Gastroesophageal sphincter (tissue), 4 donors: Measurements from ENCODE around the gene GDF11. TPM values are rescaled to one million over a fixed set of nuclear protein-coding genes. Genes with fewer than 3 reads are reported as not detected.

Experiments
- ATAC-seq: fragments of 150-250 bp; one replicate; pipeline ENCODE4 v1.9.1; 2016; ENCODE audit warnings: mild to moderate bottlenecking, moderate library complexity
- H3K27ac ChIP-seq, 4 donors: fragments of 200-600 bp; sonication (generic) in 3 of 4; 1 replicate in 3 of 4; 2 replicates in 1 of 4; pipeline ENCODE4 v1.5.1; 2016 to 2019
- H3K27me3 ChIP-seq: fragments of 200-600 bp; sonication (generic); one replicate; pipeline ENCODE4 v1.5.1; 2019
- H3K36me3 ChIP-seq, 2 donors: fragments of 200-600 bp; sonication (generic); one replicate each; pipeline ENCODE4 v1.5.1; 2019; ENCODE audit warnings: control low read depth in 1 of 2
- H3K4me1 ChIP-seq, 3 donors: fragments of 200-600 bp; sonication (generic); 1 replicate in 2 of 3; 2 replicates in 1 of 3; pipeline ENCODE4 v1.5.1; 2016 to 2019; ENCODE audit warnings: control low read depth in 2 of 3
- H3K4me3 ChIP-seq, 2 donors: fragments of 200-600 bp; sonication (generic); one replicate each; pipeline ENCODE4 v1.5.1; 2019; ENCODE audit warnings: mild to moderate bottlenecking in 1 of 2, moderate library complexity in 1 of 2
- H3K9me3 ChIP-seq, 3 donors: fragments of 200-600 bp; sonication (generic); one replicate each; pipeline ENCODE4 v1.5.1; 2017 to 2019; ENCODE audit warnings: control low read depth in 2 of 3
- EP300 ChIP-seq: sonication (generic); formaldehyde crosslinking; IDR thresholded peaks from one replicate; pipeline ENCODE4 v1.6.1; 2017; ENCODE audit warnings: antibody characterized with exemption, mild to moderate bottlenecking
- POLR2A ChIP-seq, 2 donors: fragments of 450-650 bp; IDR thresholded peaks; one replicate each; pipeline ENCODE4 v1.6.1; 2017; ENCODE audit warnings: antibody characterized with exemption in 2 of 2, mild to moderate bottlenecking in 2 of 2, moderate library complexity in 1 of 2
- POLR2AphosphoS5 ChIP-seq: sonication (generic); formaldehyde crosslinking; IDR thresholded peaks from one replicate; pipeline ENCODE4 v1.6.1; 2017; ENCODE audit warnings: antibody characterized with exemption
- WGBS, 2 donors: methylation state at CpG; one replicate each; pipeline ENCODE4 v1.1.5; 2018; ENCODE audit warnings: low coverage in 1 of 2; 5-methylcytosine and 5-hydroxymethylcytosine counted together
- total RNA-seq, 4 donors: library from RNA; depleted of rRNA; stranded (reverse); fragments of >200 nt; gene quantifications; one replicate each; pipeline ENCODE4 v1.1.0, GENCODE V29; 2016
- TF ChIP-seq, protein P1 (sequence below), 4 experiments: fragments of 200-600 bp in 2 of 4; fragments of 450-650 bp in 2 of 4; sonication (generic) in 1 of 4; IDR thresholded peaks; one replicate each; pipeline ENCODE4 v1.5.1; 2017 to 2019; ENCODE audit warnings: antibody characterized with exemption in 4 of 4, mild to moderate bottlenecking in 2 of 4, moderate library complexity in 2 of 4

The GDF11 gene
- total RNA-seq, 4 donors from 2014 or later, result 2.8 to 9.8 (median 3.6) TPM

DNA sequence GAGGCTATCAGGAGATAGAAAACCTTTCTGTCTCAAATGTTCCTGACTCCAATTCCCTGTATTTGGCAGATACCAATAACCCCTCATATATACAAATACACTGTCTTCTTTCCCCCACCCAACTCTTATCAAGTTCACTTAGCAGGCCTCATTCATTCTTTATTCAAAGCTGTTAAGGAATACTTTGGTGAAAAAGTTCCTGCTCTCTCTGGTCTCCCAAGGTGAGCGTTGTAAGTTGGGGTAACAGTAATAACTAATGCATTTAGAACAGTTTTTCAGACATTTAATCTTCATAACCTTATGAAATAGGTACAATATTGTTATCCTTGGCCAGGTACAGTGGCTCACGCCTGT is 3.9 kb upstream of the GDF11 start:
- 56 to 70% methylated on average over 2 of the region's 2 CpGs for whole genome bisulfite sequencing, 2 donors
- Histone ChIP-seq H3K36me3 (no peaks in the 10 kb centered on the region), H3K4me1 (peaks cover 0 to 38% (median 21%) of the 10 kb centered on the region in 3 donors), H3K9me3 (no peaks in the 10 kb centered on the region), H3K27me3 (no peaks in the 10 kb centered on the region), H3K27ac (peak overlapping the region in 1 of 4 donors; percentile 79), H3K4me3 (peak overlapping the region in 1 of 2 donors; percentile 60)
- no peak for ATAC-seq
- TF ChIP-seq, protein P1, sequence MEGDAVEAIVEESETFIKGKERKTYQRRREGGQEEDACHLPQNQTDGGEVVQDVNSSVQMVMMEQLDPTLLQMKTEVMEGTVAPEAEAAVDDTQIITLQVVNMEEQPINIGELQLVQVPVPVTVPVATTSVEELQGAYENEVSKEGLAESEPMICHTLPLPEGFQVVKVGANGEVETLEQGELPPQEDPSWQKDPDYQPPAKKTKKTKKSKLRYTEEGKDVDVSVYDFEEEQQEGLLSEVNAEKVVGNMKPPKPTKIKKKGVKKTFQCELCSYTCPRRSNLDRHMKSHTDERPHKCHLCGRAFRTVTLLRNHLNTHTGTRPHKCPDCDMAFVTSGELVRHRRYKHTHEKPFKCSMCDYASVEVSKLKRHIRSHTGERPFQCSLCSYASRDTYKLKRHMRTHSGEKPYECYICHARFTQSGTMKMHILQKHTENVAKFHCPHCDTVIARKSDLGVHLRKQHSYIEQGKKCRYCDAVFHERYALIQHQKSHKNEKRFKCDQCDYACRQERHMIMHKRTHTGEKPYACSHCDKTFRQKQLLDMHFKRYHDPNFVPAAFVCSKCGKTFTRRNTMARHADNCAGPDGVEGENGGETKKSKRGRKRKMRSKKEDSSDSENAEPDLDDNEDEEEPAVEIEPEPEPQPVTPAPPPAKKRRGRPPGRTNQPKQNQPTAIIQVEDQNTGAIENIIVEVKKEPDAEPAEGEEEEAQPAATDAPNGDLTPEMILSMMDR (IDR thresholded peaks at IDR 0.05), result no peak
- TF ChIP-seq EP300 (no peak), POLR2AphosphoS5 (no peak), POLR2A (IDR thresholded peaks at IDR 0.05) (no peak)

DNA sequence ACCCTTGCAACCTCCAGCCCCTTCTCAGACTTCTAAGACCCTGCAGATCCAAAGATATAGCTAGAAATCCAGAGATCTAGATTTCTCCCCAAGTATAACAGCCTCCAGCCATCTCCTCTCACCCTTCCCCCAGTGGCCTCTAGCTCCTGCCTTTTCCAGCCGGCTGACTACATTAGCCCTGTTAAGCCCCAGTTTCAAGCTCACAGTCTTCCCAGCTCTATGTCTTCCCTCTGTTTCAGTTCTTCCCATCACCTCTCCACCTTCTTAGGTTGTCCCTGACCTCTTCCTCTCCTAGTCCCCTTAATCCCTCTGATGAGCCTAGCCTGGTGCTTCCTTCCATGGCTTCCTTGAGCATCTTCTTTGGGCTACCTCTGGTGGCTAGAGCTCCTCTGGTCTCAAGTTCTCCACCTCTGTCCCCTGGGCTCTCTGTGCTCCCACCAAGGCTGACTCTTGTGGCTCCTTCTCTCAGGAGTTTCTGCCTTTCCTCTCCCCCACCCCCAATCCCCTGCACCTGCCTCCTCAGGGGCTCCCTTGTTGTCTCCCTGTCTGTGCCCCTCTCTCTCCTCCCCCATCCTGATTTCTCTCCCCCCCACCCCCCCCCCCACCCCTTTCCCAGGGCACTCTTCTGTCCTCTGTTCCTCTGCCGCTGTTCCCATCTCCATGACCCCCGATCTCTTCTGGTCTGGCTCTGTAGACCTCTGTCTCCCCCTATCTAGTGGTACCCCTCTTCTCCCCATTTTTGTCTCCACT is 816 bp upstream of the GDF11 start:
- ATAC-seq, result no peak
- TF ChIP-seq, protein P1 (IDR thresholded peaks at IDR 0.05), result no peak
- TF ChIP-seq EP300, result no peak
- TF ChIP-seq POLR2A (IDR thresholded peaks at IDR 0.05), result no peak
- no peak for TF ChIP-seq POLR2AphosphoS5
- no peaks in the 10 kb centered on the region for H3K27me3 ChIP-seq
- peaks cover 0 to 62% (median 41%) of the 10 kb centered on the region in 3 donors for H3K4me1 ChIP-seq
- H3K36me3 ChIP-seq, result no peaks in the 10 kb centered on the region
- 9 to 18% methylated on average over 3 of the region's 3 CpGs for WGBS, 2 donors
- peak overlapping the region in 1 of 2 donors; percentile 64 for H3K4me3 ChIP-seq
- H3K9me3 ChIP-seq, result no peaks in the 10 kb centered on the region
- peak overlapping the region in 3 of 4 donors; percentile 74 to 90 (median 83) for H3K27ac ChIP-seq

- peak; percentile 63 for ATAC-seq
- H3K4me1 ChIP-seq, result peaks cover 0 to 58% (median 31%) of the 10 kb centered on the region in 3 donors
- H3K27me3 ChIP-seq, result no peaks in the 10 kb centered on the region
- peaks cover 0 to 3% of the 10 kb centered on the region in 2 donors for H3K36me3 ChIP-seq
- H3K9me3 ChIP-seq, result no peaks in the 10 kb centered on the region
- WGBS, 2 donors, result 1% methylated on average over 13 of the region's 73 CpGs; no CpG with 5 or more reads in 1 of the 2 donors
- TF ChIP-seq EP300 (no peak), POLR2AphosphoS5 (peak; percentile 19), POLR2A (IDR thresholded peaks at IDR 0.05) (no peak)
- TF ChIP-seq, protein P1 (IDR thresholded peaks at IDR 0.05), result peak in 2 of 4 experiments; percentile 25 to 32
- H3K27ac ChIP-seq, result peak overlapping the region in 3 of 4 donors; percentile 74 to 90 (median 83)
- H3K4me3 ChIP-seq, result peak overlapping the region; percentile 46 to 64
These were observed 751 bp downstream of the GDF11 start for GRCh38 chr12:55743406-55744339.

DNA sequence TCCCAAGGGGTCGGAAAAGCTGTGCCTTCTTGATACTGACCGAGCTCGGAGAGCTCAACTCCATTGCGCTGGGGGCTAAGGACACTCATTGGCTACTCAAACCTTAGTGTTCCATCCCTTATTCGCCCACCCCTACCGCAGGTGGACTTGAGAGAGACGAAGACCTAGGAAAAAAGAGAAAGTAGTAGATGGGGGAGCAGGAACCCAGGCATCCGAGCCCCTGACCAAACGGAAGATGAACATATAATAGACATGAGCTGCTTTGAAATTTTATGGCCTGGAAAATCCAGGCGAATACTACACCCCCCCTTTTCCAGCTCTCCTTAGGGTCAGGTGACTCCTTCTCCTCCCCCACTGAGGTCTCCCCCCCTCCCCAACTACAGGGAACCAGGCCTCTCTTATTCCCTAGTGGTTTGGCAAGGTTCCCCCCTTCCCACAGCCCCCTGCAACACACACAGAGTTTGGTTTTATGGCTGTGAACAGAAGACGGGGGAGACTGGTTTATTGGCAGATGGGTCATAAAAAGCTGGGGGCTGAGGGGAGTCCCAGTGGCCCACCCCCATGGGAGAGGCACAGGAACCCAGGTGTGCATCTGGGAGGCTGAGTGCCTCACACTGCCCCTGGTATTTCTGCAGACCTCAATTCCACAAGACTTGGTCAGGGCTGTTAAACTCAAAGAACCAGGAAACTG is 1.6 kb downstream of the GDF11 start:
- Histone ChIP-seq H3K4me3 (peak overlapping the region in 1 of 2 donors; percentile 64), H3K27me3 (no peaks in the 10 kb centered on the region), H3K9me3 (no peaks in the 10 kb centered on the region), H3K4me1 (peaks cover 0 to 58% (median 31%) of the 10 kb centered on the region in 3 donors), H3K27ac (peak overlapping the region in 3 of 4 donors; percentile 74 to 90 (median 83)), H3K36me3 (peaks cover 0 to 9% of the 10 kb centered on the region in 2 donors)
- no peak for TF ChIP-seq EP300
- TF ChIP-seq, protein P1 (IDR thresholded peaks at IDR 0.05), result no peak
- TF ChIP-seq POLR2AphosphoS5, result no peak
- no peak for TF ChIP-seq POLR2A (IDR thresholded peaks at IDR 0.05)
- ATAC-seq, result no peak
- WGBS, 2 donors, result 6 to 50% methylated on average over 1 to 6 of the region's 11 CpGs
